GM12878 (cell line): ENCODE data around the gene FRMD5. TPM values are rescaled to one million over a fixed set of nuclear protein-coding genes. Genes with fewer than 3 reads are reported as not detected.

Experiments
- ATAC-seq: fragments of 200-7000 bp; cut with Tn5 transposase; 3 replicates; pipeline ENCODE4 v1.9.1; 2020; ENCODE audit warnings: mild to moderate bottlenecking, moderate library complexity
- BruUV-seq: library from RNA; stranded (reverse); fragments of 400-500 nt; replicated peaks from 2 replicates; lab custom pipeline; 2021; lab: Mats Ljungman, UMichigan
- CTCF ChIA-PET: fragments of 300-600 bp; sonication (Branson Sonifier 250); formaldehyde crosslinking; extraction: SDS; loops from one replicate; lab custom pipeline; 2021; ENCODE audit warnings: inconsistent platforms; lab: Yijun Ruan, JAX
- POLR2A ChIA-PET: fragments of 350-600 bp; formaldehyde crosslinking; extraction: SDS; loops from one replicate; lab custom pipeline; 2021; ENCODE audit warnings: inconsistent platforms; lab: Charles Lee
- RAD21 ChIA-PET: fragments of 300-600 bp; sonication (Branson Sonifier 250); formaldehyde crosslinking; loops from one replicate; lab custom pipeline; 2023; ENCODE audit warnings: antibody characterized with exemption; ENCODE audit not compliant: unreplicated experiment; lab: Charles Lee
- SMC1A ChIA-PET: fragments of 300-600 bp; sonication (Branson Sonifier 250); formaldehyde crosslinking; loops from one replicate; lab custom pipeline; 2023; ENCODE audit not compliant: unreplicated experiment, uncharacterized antibody; lab: Charles Lee
- DNase-seq: peaks from one replicate; pipeline ENCODE4 v3.0.0-alpha.2; 2011; ENCODE audit warnings: low read depth, low spot score
- FAIRE-seq: peaks from 3 replicates; lab custom pipeline; 2011; peaks lifted over from hg19 to GRCh38; lab: Jason Lieb, UNC
- H2AFZ ChIP-seq: 2 replicates; pipeline ENCODE4 v1.6.0; 2011; ENCODE audit warnings: low read depth, low read length, control low read depth; ENCODE audit not compliant: control insufficient read depth
- H3K27ac ChIP-seq: 2 replicates; pipeline ENCODE4 v1.5.1; 2011; ENCODE audit warnings: control low read depth; ENCODE audit not compliant: control insufficient read depth, insufficient read depth
- H3K27me3 ChIP-seq, 2 experiments: replicated peaks in 1 of 2; 2 replicates each; pipeline versions ENCODE4 v1.6.0 to v1.6.1; 2011; ENCODE audit warnings: low read length in 1 of 2; ENCODE audit not compliant: control insufficient read depth in 2 of 2, insufficient read depth in 2 of 2
- H3K36me3 ChIP-seq, 2 experiments: 2 replicates each; pipeline ENCODE4 v1.5.1; 2011; ENCODE audit warnings: low read length in 1 of 2; ENCODE audit not compliant: control insufficient read depth in 2 of 2, insufficient read depth in 2 of 2
- H3K4me1 ChIP-seq: 2 replicates; pipeline ENCODE4 v1.6.1; 2011; ENCODE audit warnings: mild to moderate bottlenecking, low read length, moderate library complexity, mixed read lengths; ENCODE audit not compliant: control insufficient read depth, insufficient read depth
- H3K4me2 ChIP-seq: 2 replicates; pipeline ENCODE4 v1.6.0; 2011; ENCODE audit warnings: control low read depth; ENCODE audit not compliant: control insufficient read depth, insufficient read depth
- H3K4me3 ChIP-seq: fragments of 200-600 bp; sonication (generic); 2 replicates; pipeline ENCODE4 v1.5.1; 2016
- H3K79me2 ChIP-seq: 2 replicates; pipeline ENCODE4 v1.6.0; 2011; ENCODE audit warnings: low read length; ENCODE audit not compliant: control insufficient read depth, insufficient read depth
- H3K9ac ChIP-seq: 2 replicates; pipeline ENCODE4 v1.8.0; 2011; ENCODE audit warnings: low read length, control low read depth, mixed read lengths; ENCODE audit not compliant: control insufficient read depth, insufficient read depth
- H3K9me3 ChIP-seq: replicated peaks from 3 replicates; pipeline ENCODE4 v1.5.1; 2011; ENCODE audit warnings: mild to moderate bottlenecking, low read length; ENCODE audit not compliant: control insufficient read depth, insufficient read depth
- H4K20me1 ChIP-seq: 2 replicates; pipeline ENCODE4 v1.6.0; 2011; ENCODE audit not compliant: control insufficient read depth, insufficient read depth
- ATF2 ChIP-seq: IDR thresholded peaks from 2 replicates; pipeline ENCODE4 v1.6.1; 2012; ENCODE audit warnings: low read length, inconsistent platforms
- FOXK2 ChIP-seq: fragments of 450-650 bp; IDR thresholded peaks from 2 replicates; pipeline ENCODE4 v1.6.1; 2017; ENCODE audit warnings: mild to moderate bottlenecking, moderate library complexity
- HSF1 ChIP-seq: fragments of 150-350 bp; IDR thresholded peaks from 2 replicates; pipeline ENCODE4 v1.6.1; 2014; ENCODE audit warnings: mild to moderate bottlenecking, low read depth, low read length
- IKZF2 ChIP-seq, 2 experiments: fragments of 450-650 bp; IDR thresholded peaks; 2 replicates each; pipeline ENCODE4 v1.6.1; 2017; ENCODE audit warnings: mild to moderate bottlenecking in 2 of 2, moderate library complexity in 2 of 2
- JUNB ChIP-seq: IDR thresholded peaks from 2 replicates; pipeline ENCODE4 v1.6.1; 2016; ENCODE audit warnings: antibody characterized with exemption, mild to moderate bottlenecking
- MEF2A ChIP-seq: IDR thresholded peaks from 2 replicates; pipeline ENCODE4 v1.6.1; 2011; ENCODE audit warnings: low read depth, mild to moderate bottlenecking, low read length, moderate library complexity; ENCODE audit not compliant: insufficient read depth
- NFIC ChIP-seq: IDR thresholded peaks from 2 replicates; pipeline ENCODE4 v1.6.1; 2012; ENCODE audit warnings: low read depth, mild to moderate bottlenecking, inconsistent platforms, low read length, moderate library complexity
- PAX5 ChIP-seq: IDR thresholded peaks from 2 replicates; pipeline ENCODE4 v1.6.1; 2011; ENCODE audit warnings: low read depth, low read length, borderline replicate concordance
- PKNOX1 ChIP-seq: fragments of 450-650 bp; IDR thresholded peaks from 2 replicates; pipeline ENCODE4 v1.6.1; 2016; ENCODE audit warnings: mild to moderate bottlenecking
- RUNX3 ChIP-seq: IDR thresholded peaks from 2 replicates; pipeline ENCODE4 v1.6.1; 2012; ENCODE audit warnings: low read length, inconsistent platforms
- SPI1 ChIP-seq: IDR thresholded peaks from 2 replicates; pipeline ENCODE4 v1.6.1; 2011; ENCODE audit warnings: low read depth, mild to moderate bottlenecking, low read length, moderate library complexity, borderline replicate concordance; ENCODE audit not compliant: insufficient read depth
- TAF1 ChIP-seq: IDR thresholded peaks from 2 replicates; pipeline ENCODE4 v1.6.1; 2011; ENCODE audit warnings: mild to moderate bottlenecking, low read depth, low read length, borderline replicate concordance
- TCF12 ChIP-seq: IDR thresholded peaks from 2 replicates; pipeline ENCODE4 v1.6.1; 2011; ENCODE audit warnings: low read depth, mild to moderate bottlenecking, low read length
- ZNF217 ChIP-seq: fragments of 450-650 bp; IDR thresholded peaks from 2 replicates; pipeline ENCODE4 v1.6.1; 2017; ENCODE audit warnings: antibody characterized with exemption, mild to moderate bottlenecking
- WGBS: methylation state at CpG from one replicate; pipeline ENCODE4 v1.1.6; 2016; ENCODE audit warnings: low lambda C conversion rate; ENCODE audit not compliant: insufficient replicate concordance, insufficient coverage; ENCODE audit errors: missing lambda C conversion rate; 5-methylcytosine and 5-hydroxymethylcytosine counted together
- in situ Hi-C: fragments of 300-500 bp; cut with MboI; formaldehyde crosslinking; loops from 9 replicates; pipeline ENCODE4 v1.14.3; 2018; ENCODE audit warnings: mixed read lengths
- intact Hi-C: fragments of 100-400 bp; cut with micrococcal nuclease; formaldehyde crosslinking; loops from one replicate; pipeline ENCODE4 v1.14.2; 2022; ENCODE audit not compliant: unreplicated experiment
- polyA plus RNA-seq, 11 experiments: library from polyadenylated mRNA; depleted of rRNA in 4 of 11; unstranded in 6 of 11; stranded (reverse) in 5 of 11; fragments of >200 nt; fragmentation: Nextera tagmentation in 4 of 11; fragmentation: Illumina TruSeq in 1 of 11; extraction: Ambion mirVana in 4 of 11; extraction: Trizol in 1 of 11; gene quantifications; 1 replicate in 1 of 11; 2 replicates in 10 of 11; pipeline versions ENCODE4 v1.2.1 to v1.2.3, GENCODE V29; 2011 to 2016; ENCODE audit warnings: inconsistent platforms in 2 of 11, missing spikeins in 2 of 11, low read depth in 1 of 11
- total RNA-seq, 4 experiments: library from RNA; depleted of rRNA in 3 of 4; stranded (reverse); fragments of >200 nt in 3 of 4; fragmentation: Illumina TruSeq in 1 of 4; extraction: Trizol in 1 of 4; gene quantifications; 2 replicates each; pipeline versions ENCODE4 v1.2.1 to v1.2.3, GENCODE V29; 2013 to 2021

Gene FRMD5
- total and polyA plus RNA-seq, 10 of the 15 experiments (the other 5 are each of a cell fraction or from before 2014, with no cell fraction given), result 0.26 to 6.4 (median 0.68) TPM; not detected in 1

- no peak for TF ChIP-seq HSF1
- TF ChIP-seq TCF12, result no peak
Observed at GRCh38 chr15:44082558-44083157, 112.4 kb downstream of the FRMD5 start (continued).

- TF ChIP-seq MEF2A, result peak; percentile 63; the same call in 1 of the 2 replicates
- no peak for TF ChIP-seq IKZF2 (IDR thresholded peaks at IDR 0.05)
- TF ChIP-seq SPI1, result no peak
- TF ChIP-seq NFIC, result 0 out of 2 replicates have a peak, but pooled peaks have one; percentile 33
- no peak for TF ChIP-seq ZNF217
- TF ChIP-seq TAF1, result no peak
- TF ChIP-seq JUNB, result peak; percentile 25; the same call in 1 of the 2 replicates
- peak; percentile 32; the same call in 1 of the 2 replicates for TF ChIP-seq RUNX3
- no peak for TF ChIP-seq PKNOX1
- no peak for TF ChIP-seq ATF2
- no peak for TF ChIP-seq PAX5
- no peak for TF ChIP-seq FOXK2
- no peak for FAIRE-seq
- H3K9me3 ChIP-seq, result no peaks in the 10 kb centered on the region; the same call in 2 of the 3 replicates
- no peak for ATAC-seq
- intact Hi-C loops (no loop called here), in situ Hi-C loops (no loop called here)
- 68% methylated on average over 5 of the region's 5 CpGs for WGBS
- ChIA-PET SMC1A (interaction anchor here (1.4 kb wide), 1 partner anchor 15 kb away, joined by 3 read pairs; no protein-coding TSS in a partner anchor), CTCF (interaction anchor here (1.3 to 1.9 kb wide), 3 partner anchors 11 to 34 kb away, joined by 4 to 8 read pairs (median 4); no protein-coding TSS in a partner anchor), POLR2A (no interaction called here), RAD21 (no interaction called here)
- no peaks in the 10 kb centered on the region for H3K36me3 ChIP-seq
- H3K27ac ChIP-seq, result no peak overlapping the region
- H3K27me3 ChIP-seq, result no peaks in the 10 kb centered on the region
- BruUV-seq, result no TSS peak
- DNase-seq, result no peak
- H3K79me2 ChIP-seq, result no peaks in the 10 kb centered on the region
- H3K4me3 ChIP-seq, result no peak overlapping the region
- H3K9ac ChIP-seq, result no peak overlapping the region
- H4K20me1 ChIP-seq, result no peaks in the 10 kb centered on the region
- peak overlapping the region; percentile 50 for H2AFZ ChIP-seq
- H3K4me1 ChIP-seq, result peaks cover 16% of the 10 kb centered on the region
- H3K4me2 ChIP-seq, result 0 out of 2 replicates have a peak overlapping the region, but pooled peaks have one; percentile 19
Observed at GRCh38 chr15:44081026-44082013, 113.8 kb downstream of the FRMD5 start.
